GM10266 (cell line): ENCODE results near the gene DAP.
A peak's percentile ranks its signal among the peaks of the same experiment; 100 is the strongest.

Source experiments
- DNase-seq: peaks from one replicate; pipeline ENCODE4 v3.0.0; 2012; ENCODE audit errors: extremely low spot score
- CTCF ChIP-seq: IDR thresholded peaks from 2 replicates; pipeline ENCODE4 v1.5.1; 2012; ENCODE audit warnings: mild to moderate bottlenecking, low read depth; ENCODE audit not compliant: control insufficient read depth, insufficient read depth; ENCODE audit errors: missing control alignments

The DAP gene

GRCh38 chr5:10702911-10703491 lies 58.0 kb downstream of the DAP start:
- DNase-seq = no peak
- no peak for TF ChIP-seq CTCF

GRCh38 chr5:10702040-10702629 lies 58.9 kb downstream of the DAP start:
- DNase-seq = no peak

GRCh38 chr5:10701567-10702039 lies 59.4 kb downstream of the DAP start:
- TF ChIP-seq CTCF = peak; percentile 54
- no peak for DNase-seq

More at GRCh38 chr5:10702040-10702629, 58.9 kb downstream of the DAP start:
- no peak for TF ChIP-seq CTCF

GRCh38 chr5:10700516-10700915 lies 60.5 kb downstream of the DAP start:
- TF ChIP-seq CTCF = no peak

GRCh38 chr5:10699987-10700386 lies 61.0 kb downstream of the DAP start:
- peak; percentile 55 for DNase-seq
- TF ChIP-seq CTCF = no peak

More at GRCh38 chr5:10700516-10700915, 60.5 kb downstream of the DAP start:
- no peak for DNase-seq

- no peak for TF ChIP-seq CTCF
Observed at GRCh38 chr5:10699281-10699874, 61.7 kb downstream of the DAP start.

More at GRCh38 chr5:10699281-10699874, 61.7 kb downstream of the DAP start:
- DNase-seq = no peak
